C4-2B (cell line): ENCODE measurements around the gene P3H2.

Experiments
- H3K27ac ChIP-seq: fragments of 450-650 bp; 2 replicates; pipeline ENCODE4 v1.5.1; 2017
- ZFX ChIP-seq: fragments of 450-650 bp; IDR thresholded peaks from 2 replicates; pipeline ENCODE4 v1.6.1; 2017
- TF ChIP-seq, protein P1 (sequence below): fragments of 450-650 bp; conservative IDR thresholded peaks from 2 replicates; pipeline ENCODE4 v1.5.1; 2017; ENCODE audit warnings: mild to moderate bottlenecking

Gene P3H2

GRCh38 chr3:189985948-189986347 is 134.7 kb downstream of the P3H2 start:
- no peak overlapping the region for H3K27ac ChIP-seq

GRCh38 chr3:189983612-189984011 is 137.1 kb downstream of the P3H2 start:
- no peak for TF ChIP-seq ZFX
- TF ChIP-seq, protein P1, sequence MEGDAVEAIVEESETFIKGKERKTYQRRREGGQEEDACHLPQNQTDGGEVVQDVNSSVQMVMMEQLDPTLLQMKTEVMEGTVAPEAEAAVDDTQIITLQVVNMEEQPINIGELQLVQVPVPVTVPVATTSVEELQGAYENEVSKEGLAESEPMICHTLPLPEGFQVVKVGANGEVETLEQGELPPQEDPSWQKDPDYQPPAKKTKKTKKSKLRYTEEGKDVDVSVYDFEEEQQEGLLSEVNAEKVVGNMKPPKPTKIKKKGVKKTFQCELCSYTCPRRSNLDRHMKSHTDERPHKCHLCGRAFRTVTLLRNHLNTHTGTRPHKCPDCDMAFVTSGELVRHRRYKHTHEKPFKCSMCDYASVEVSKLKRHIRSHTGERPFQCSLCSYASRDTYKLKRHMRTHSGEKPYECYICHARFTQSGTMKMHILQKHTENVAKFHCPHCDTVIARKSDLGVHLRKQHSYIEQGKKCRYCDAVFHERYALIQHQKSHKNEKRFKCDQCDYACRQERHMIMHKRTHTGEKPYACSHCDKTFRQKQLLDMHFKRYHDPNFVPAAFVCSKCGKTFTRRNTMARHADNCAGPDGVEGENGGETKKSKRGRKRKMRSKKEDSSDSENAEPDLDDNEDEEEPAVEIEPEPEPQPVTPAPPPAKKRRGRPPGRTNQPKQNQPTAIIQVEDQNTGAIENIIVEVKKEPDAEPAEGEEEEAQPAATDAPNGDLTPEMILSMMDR = no peak
- H3K27ac ChIP-seq = no peak overlapping the region

More at GRCh38 chr3:189985948-189986347, 134.7 kb downstream of the P3H2 start:
- TF ChIP-seq, protein P1 = no peak
- no peak for TF ChIP-seq ZFX

GRCh38 chr3:189982321-189982945 is 138.3 kb downstream of the P3H2 start:
- H3K27ac ChIP-seq = no peak overlapping the region
- no peak for TF ChIP-seq ZFX
- TF ChIP-seq, protein P1 = no peak

GRCh38 chr3:189981668-189982067 is 139.0 kb downstream of the P3H2 start:
- TF ChIP-seq ZFX = no peak
- TF ChIP-seq, protein P1 = no peak

DNA sequence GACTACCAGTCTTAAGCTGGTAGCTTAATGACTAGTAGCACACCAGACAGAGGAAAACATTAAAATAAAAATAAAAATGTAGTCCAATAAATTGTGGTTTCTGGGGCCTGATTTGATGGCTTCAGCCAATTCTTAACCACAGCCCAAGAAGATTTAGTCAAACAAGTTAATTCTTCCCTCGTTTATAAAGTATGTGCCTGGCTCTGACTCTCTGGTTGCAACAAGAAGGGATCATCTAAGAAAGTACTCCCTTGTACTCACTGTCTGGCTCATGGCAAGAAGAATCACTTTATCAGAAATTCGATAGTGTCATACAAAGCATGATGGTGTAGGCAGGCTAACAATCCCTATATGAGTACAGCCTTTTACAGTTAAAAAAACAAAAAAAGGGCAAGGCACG is 141.9 kb downstream of the P3H2 start:
- TF ChIP-seq, protein P1 = no peak
- no peak for TF ChIP-seq ZFX
- H3K27ac ChIP-seq = no peak overlapping the region

More at GRCh38 chr3:189981668-189982067, 139.0 kb downstream of the P3H2 start:
- peak overlapping the region; percentile 26; the same call in 1 of the 2 replicates for H3K27ac ChIP-seq

DNA sequence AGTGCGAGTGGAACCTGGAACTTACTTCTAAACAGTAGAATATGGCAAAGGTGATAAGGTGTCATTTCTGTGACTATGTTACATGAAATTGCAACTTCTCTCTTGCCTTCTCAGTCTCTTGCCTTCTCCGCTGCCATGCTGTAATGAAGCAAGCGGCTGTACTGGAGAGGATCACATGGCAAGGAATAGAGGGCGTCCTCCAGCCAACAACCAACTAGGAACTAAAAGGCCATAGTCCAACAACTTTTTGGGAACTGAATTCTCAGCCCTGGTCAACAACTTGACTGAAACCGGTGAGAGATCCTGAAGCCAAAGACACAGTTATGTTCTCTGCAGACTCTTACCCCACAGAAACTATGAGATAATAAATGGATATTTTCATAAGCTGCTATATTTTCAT is 143.5 kb downstream of the P3H2 start:
- no peak overlapping the region for H3K27ac ChIP-seq
- TF ChIP-seq, protein P1 = no peak
- TF ChIP-seq ZFX = no peak

GRCh38 chr3:189975391-189975990 is 145.2 kb downstream of the P3H2 start:
- H3K27ac ChIP-seq = no peak overlapping the region
- no peak for TF ChIP-seq ZFX
- TF ChIP-seq, protein P1 = no peak
